A673 (cell line): ENCODE data around the gene ADAM12. TPM values are rescaled to one million over a fixed set of nuclear protein-coding genes. Genes with fewer than 3 reads are reported as not detected.

Source experiments
- BruUV-seq: library from RNA; stranded (reverse); fragments of 400-500 nt; replicated peaks from 2 replicates; lab custom pipeline; 2021; lab: Mats Ljungman, UMichigan
- CTCF ChIA-PET: fragments of 300-600 bp; sonication (Branson Sonifier 250); formaldehyde crosslinking; loops from one replicate; lab custom pipeline; 2022; ENCODE audit warnings: antibody characterized with exemption; lab: Charles Lee
- POLR2A ChIA-PET: fragments of 300-600 bp; sonication (Branson Sonifier 250); formaldehyde crosslinking; loops from one replicate; lab custom pipeline; 2022; ENCODE audit warnings: antibody characterized with exemption; ENCODE audit not compliant: low non-redundant PET; lab: Charles Lee
- DNase-seq: peaks from one replicate; pipeline ENCODE4 v3.0.0-alpha.2; 2015; ENCODE audit warnings: low spot score
- H3K27ac ChIP-seq: fragments of 200-600 bp; sonication (generic); 2 replicates; pipeline ENCODE4 v1.5.1; 2016; ENCODE audit warnings: mixed run types, low read depth, mild to moderate bottlenecking, mixed read lengths, antibody characterized with exemption, low read length; ENCODE audit not compliant: poor library complexity, severe bottlenecking
- H3K27me3 ChIP-seq: fragments of 200-600 bp; sonication (generic); replicated peaks from 2 replicates; pipeline ENCODE4 v1.6.1; 2017; ENCODE audit warnings: mixed run types, low read depth, mild to moderate bottlenecking, mixed read lengths, antibody characterized with exemption, low read length; ENCODE audit not compliant: insufficient read depth, poor library complexity
- H3K36me3 ChIP-seq: fragments of 200-600 bp; sonication (generic); 2 replicates; pipeline ENCODE4 v1.6.1; 2016; ENCODE audit warnings: mixed run types, mild to moderate bottlenecking, mixed read lengths, antibody characterized with exemption, low read length; ENCODE audit not compliant: insufficient read depth, poor library complexity, severe bottlenecking
- H3K4me1 ChIP-seq: fragments of 200-600 bp; sonication (generic); 2 replicates; pipeline ENCODE4 v1.6.1; 2017; ENCODE audit warnings: mixed run types, mild to moderate bottlenecking, mixed read lengths, antibody characterized with exemption, low read length; ENCODE audit not compliant: insufficient read depth, poor library complexity, severe bottlenecking
- H3K4me3 ChIP-seq: fragments of 200-600 bp; sonication (generic); 2 replicates; pipeline ENCODE4 v1.5.1; 2016; ENCODE audit warnings: low read depth, mixed run types, mild to moderate bottlenecking, mixed read lengths, low read length; ENCODE audit not compliant: poor library complexity, severe bottlenecking
- H3K9me3 ChIP-seq: fragments of 200-600 bp; sonication (generic); 2 replicates; pipeline ENCODE4 v1.6.1; 2016; ENCODE audit warnings: mixed run types, low read depth, mild to moderate bottlenecking, mixed read lengths, antibody characterized with exemption, low read length; ENCODE audit not compliant: poor library complexity, severe bottlenecking
- EZH2 ChIP-seq: fragments of 200-600 bp; sonication (generic); IDR thresholded peaks from 2 replicates; pipeline ENCODE4 v1.6.1; 2017; ENCODE audit warnings: borderline replicate concordance, low read depth, mild to moderate bottlenecking, mixed read lengths, antibody characterized with exemption, low read length; ENCODE audit not compliant: poor library complexity, severe bottlenecking
- intact Hi-C: fragments of 100-400 bp; cut with micrococcal nuclease; formaldehyde crosslinking; loops from one replicate; pipeline ENCODE4 v1.10.0; 2022; ENCODE audit not compliant: unreplicated experiment
- total RNA-seq: library from RNA; stranded (reverse); gene quantifications from 2 replicates; pipeline ENCODE4 v1.2.3, GENCODE V29; 2021
- TF ChIP-seq, protein P1 (sequence below): fragments of 300-800, 200-600 bp; sonication (generic); conservative IDR thresholded peaks from 2 replicates; pipeline ENCODE4 v1.5.1; 2017; ENCODE audit warnings: low read depth, mild to moderate bottlenecking, antibody characterized with exemption, low read length, moderate library complexity, mixed read lengths

Gene ADAM12
- total RNA-seq, 1 experiment from 2014 or later, result 0.17 TPM

DNA sequence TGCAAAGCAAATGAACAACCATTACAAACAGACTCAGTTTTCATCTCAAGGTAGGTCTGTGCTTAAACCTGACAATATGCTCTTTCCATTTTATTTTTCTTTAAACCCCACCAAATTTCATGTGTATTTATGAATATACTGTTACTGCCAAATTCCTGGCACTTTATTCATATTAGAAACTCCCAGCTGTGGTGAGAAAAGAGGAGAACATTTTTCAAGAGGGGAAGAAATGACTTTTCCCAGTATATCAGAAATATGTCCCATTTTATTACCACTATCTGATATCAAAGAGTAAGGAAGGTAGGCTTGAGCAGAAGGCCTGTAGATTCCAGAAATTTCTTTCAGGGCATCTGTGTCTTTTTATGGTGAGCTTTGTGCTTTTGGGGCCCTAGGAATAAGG, 189.6 kb downstream of the ADAM12 start:
- ChIA-PET CTCF (no interaction called here), POLR2A (no interaction called here)
- Histone ChIP-seq H3K4me1 (no peaks in the 10 kb centered on the region), H3K27me3 (no peaks in the 10 kb centered on the region), H3K9me3 (no peaks in the 10 kb centered on the region), H3K36me3 (no peaks in the 10 kb centered on the region), H3K27ac (no peak overlapping the region), H3K4me3 (no peak overlapping the region)
- no peak for DNase-seq
- intact Hi-C loops, result no loop called here
- TF ChIP-seq EZH2, result no peak
- TF ChIP-seq, protein P1, sequence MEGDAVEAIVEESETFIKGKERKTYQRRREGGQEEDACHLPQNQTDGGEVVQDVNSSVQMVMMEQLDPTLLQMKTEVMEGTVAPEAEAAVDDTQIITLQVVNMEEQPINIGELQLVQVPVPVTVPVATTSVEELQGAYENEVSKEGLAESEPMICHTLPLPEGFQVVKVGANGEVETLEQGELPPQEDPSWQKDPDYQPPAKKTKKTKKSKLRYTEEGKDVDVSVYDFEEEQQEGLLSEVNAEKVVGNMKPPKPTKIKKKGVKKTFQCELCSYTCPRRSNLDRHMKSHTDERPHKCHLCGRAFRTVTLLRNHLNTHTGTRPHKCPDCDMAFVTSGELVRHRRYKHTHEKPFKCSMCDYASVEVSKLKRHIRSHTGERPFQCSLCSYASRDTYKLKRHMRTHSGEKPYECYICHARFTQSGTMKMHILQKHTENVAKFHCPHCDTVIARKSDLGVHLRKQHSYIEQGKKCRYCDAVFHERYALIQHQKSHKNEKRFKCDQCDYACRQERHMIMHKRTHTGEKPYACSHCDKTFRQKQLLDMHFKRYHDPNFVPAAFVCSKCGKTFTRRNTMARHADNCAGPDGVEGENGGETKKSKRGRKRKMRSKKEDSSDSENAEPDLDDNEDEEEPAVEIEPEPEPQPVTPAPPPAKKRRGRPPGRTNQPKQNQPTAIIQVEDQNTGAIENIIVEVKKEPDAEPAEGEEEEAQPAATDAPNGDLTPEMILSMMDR, result no peak
- BruUV-seq, result no TSS peak

- H3K4me3 ChIP-seq, result no peak overlapping the region
- ChIA-PET POLR2A (no interaction called here), CTCF (no interaction called here)
- no peak overlapping the region for H3K27ac ChIP-seq
- BruUV-seq, result no TSS peak
- H3K4me1 ChIP-seq, result no peaks in the 10 kb centered on the region
- no peaks in the 10 kb centered on the region for H3K36me3 ChIP-seq
- no peak for TF ChIP-seq EZH2
- TF ChIP-seq, protein P1, result no peak
- no peaks in the 10 kb centered on the region for H3K9me3 ChIP-seq
- H3K27me3 ChIP-seq, result no peaks in the 10 kb centered on the region
- no peak for DNase-seq
- intact Hi-C loops, result no loop called here
Measured at GRCh38 chr10:126197036-126197543, 191.2 kb downstream of the ADAM12 start.

DNA sequence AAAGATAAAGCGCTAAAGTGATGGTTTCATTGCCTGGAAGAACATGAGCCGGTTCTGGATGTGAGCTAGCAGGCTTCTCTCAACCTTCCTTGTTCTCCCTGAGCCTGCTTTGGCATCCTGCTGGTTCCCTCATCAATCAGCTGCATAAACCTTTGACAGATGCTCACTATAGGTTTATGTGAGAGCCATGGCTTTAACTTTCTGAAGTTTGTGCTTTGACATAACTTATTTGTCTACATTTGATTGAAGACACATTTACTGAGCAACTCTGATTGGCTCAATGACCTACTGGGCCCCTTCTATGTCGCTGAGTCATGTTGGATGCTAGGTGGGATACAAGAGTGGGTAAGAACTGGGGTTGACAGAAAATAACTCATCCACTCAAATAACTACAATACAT, 192.0 kb downstream of the ADAM12 start:
- H3K4me3 ChIP-seq, result no peak overlapping the region
- DNase-seq, result no peak
- ChIA-PET CTCF (no interaction called here), POLR2A (no interaction called here)
- TF ChIP-seq EZH2, result no peak
- TF ChIP-seq, protein P1, result no peak
- H3K27ac ChIP-seq, result no peak overlapping the region
- no peaks in the 10 kb centered on the region for H3K9me3 ChIP-seq
- no TSS peak for BruUV-seq
- intact Hi-C loops, result no loop called here
- no peaks in the 10 kb centered on the region for H3K27me3 ChIP-seq
- H3K4me1 ChIP-seq, result no peaks in the 10 kb centered on the region
- H3K36me3 ChIP-seq, result no peaks in the 10 kb centered on the region
